ENCODE measurements around the gene MGAT4C. TPM values are rescaled to one million over a fixed set of nuclear protein-coding genes. Genes with fewer than 3 reads are reported as not detected.
A peak's percentile ranks its signal among the peaks of the same experiment; 100 is the strongest.

MGAT4C gene
- polyA plus RNA-seq, 1 of the 3 experiments (the other 2 are of a cell fraction), result 0.07 TPM

GRCh38 chr12:86264451-86265328 lies 8.5 kb upstream of the MGAT4C start:
- 91% methylated on average over 14 of the region's 38 CpGs for WGBS (ENCODE audit: low lambda C conversion rate)
- ChIA-PET CTCF (no interaction called here), POLR2A (no interaction called here)
- H3K79me2 ChIP-seq (ENCODE audit: insufficient read depth), result no peaks in the 10 kb centered on the region
- no peaks in the 10 kb centered on the region for H3K36me3 ChIP-seq (replicated peaks in 1 of 2; ENCODE audit: control insufficient read depth in 1 of 2, insufficient read depth in 2 of 2, low read length in 1 of 2)
- H3F3A ChIP-seq (replicated peaks; ENCODE audit: insufficient read depth), result no peaks in the 10 kb centered on the region
- no peak overlapping the region for H3K4me3 ChIP-seq (ENCODE audit: low read depth in 2 of 2, low read length in 1 of 2)
- H3K9ac ChIP-seq, result no peak overlapping the region
- H3K4me2 ChIP-seq, result no peak overlapping the region
- H3K27ac ChIP-seq (ENCODE audit: low read depth in 2 of 2, low read length in 1 of 2), result no peak overlapping the region
- H4K20me1 ChIP-seq (ENCODE audit: insufficient read depth), result no peaks in the 10 kb centered on the region
- no peak for TF ChIP-seq RAD21 (IDR thresholded peaks at IDR 0.05; ENCODE audit: low read length)
- no peak for TF ChIP-seq EZH2phosphoT487 (IDR thresholded peaks at IDR 0.05; ENCODE audit: borderline replicate concordance, low read depth)
- TF ChIP-seq USF2 (IDR thresholded peaks at IDR 0.05; ENCODE audit: borderline replicate concordance, low read depth, low read length), result no peak
- TF ChIP-seq ZBTB33 (IDR thresholded peaks at IDR 0.05; ENCODE audit: borderline replicate concordance, low read depth), result no peak
- TF ChIP-seq TEAD4 (IDR thresholded peaks at IDR 0.05; ENCODE audit: borderline replicate concordance, insufficient read depth), result no peak
- no peak for TF ChIP-seq EP300 (IDR thresholded peaks at IDR 0.05; ENCODE audit: borderline replicate concordance in 1 of 2, low read depth in 1 of 2, low read length in 1 of 2)
- no peak for TF ChIP-seq NRF1 (IDR thresholded peaks at IDR 0.05; ENCODE audit: low read depth, low read length)
- TF ChIP-seq FOXM1 (IDR thresholded peaks at IDR 0.05; ENCODE audit: low read depth), result no peak
- no peak for TF ChIP-seq GATA2 (CRISPR knock-in tag; IDR thresholded peaks at IDR 0.05)
- TF ChIP-seq CHD2 (IDR thresholded peaks at IDR 0.05; ENCODE audit: low read length, partially characterized antibody), result no peak
- no peak for TF ChIP-seq FOSL2 (IDR thresholded peaks at IDR 0.05; ENCODE audit: borderline replicate concordance, low read depth)
- TF ChIP-seq IRF3 (IDR thresholded peaks at IDR 0.05; ENCODE audit: low read depth, low read length), result no peak
- TF ChIP-seq NFIC (IDR thresholded peaks at IDR 0.05; ENCODE audit: borderline replicate concordance), result no peak
- TF ChIP-seq MXI1 (IDR thresholded peaks at IDR 0.05; ENCODE audit: low read depth, low read length), result no peak
- peak; percentile 4 for DNase-seq
- H3K9me2 ChIP-seq, result no peaks in the 10 kb centered on the region
- no peaks in the 10 kb centered on the region for H3K4me1 ChIP-seq (ENCODE audit: control insufficient read depth in 1 of 2, insufficient read depth in 2 of 2, low read depth in 1 of 2, low read length in 1 of 2)
- no peaks in the 10 kb centered on the region for H3K9me3 ChIP-seq
- H2AFZ ChIP-seq (ENCODE audit: low read depth), result no peak overlapping the region
- H3K27me3 ChIP-seq (ENCODE audit: insufficient read depth), result no peaks in the 10 kb centered on the region
